Stromal cell of bone marrow (primary cell): ENCODE data around the gene ALX4.

ENCODE experiments used
- DNase-seq: peaks from one replicate; pipeline ENCODE4 v3.0.0-alpha.2; 2012; ENCODE audit warnings: low read depth

Gene ALX4

GRCh38 chr11:44335052-44335760 is 25.3 kb upstream of the ALX4 start:
- DNase-seq: no peak

- no peak for DNase-seq
These were observed 24.5 kb upstream of the ALX4 start for GRCh38 chr11:44334356-44335004.

GRCh38 chr11:44333271-44334218 is 23.6 kb upstream of the ALX4 start:
- no peak for DNase-seq

GRCh38 chr11:44332665-44333064 is 22.7 kb upstream of the ALX4 start:
- no peak for DNase-seq

- no peak for DNase-seq
These were observed 19.7 kb upstream of the ALX4 start for GRCh38 chr11:44329472-44330230.

GRCh38 chr11:44328138-44328660 is 18.3 kb upstream of the ALX4 start:
- DNase-seq: no peak

GRCh38 chr11:44327730-44328129 is 17.8 kb upstream of the ALX4 start:
- no peak for DNase-seq

- DNase-seq: no peak
These were observed 16.9 kb upstream of the ALX4 start for GRCh38 chr11:44326615-44327475.

GRCh38 chr11:44325698-44326097 is 15.8 kb upstream of the ALX4 start:
- no peak for DNase-seq

GRCh38 chr11:44324749-44325525 is 15.0 kb upstream of the ALX4 start:
- no peak for DNase-seq

GRCh38 chr11:44324222-44324621 is 14.3 kb upstream of the ALX4 start:
- DNase-seq: no peak

- DNase-seq: no peak
These were observed 12.3 kb upstream of the ALX4 start for GRCh38 chr11:44322243-44322642.

GRCh38 chr11:44321059-44321458 is 11.1 kb upstream of the ALX4 start:
- DNase-seq: no peak

GRCh38 chr11:44320289-44320973 is 10.5 kb upstream of the ALX4 start:
- no peak for DNase-seq

- no peak for DNase-seq
These were observed 9.8 kb upstream of the ALX4 start for GRCh38 chr11:44319552-44320288.

- no peak for DNase-seq
These were observed 9.2 kb upstream of the ALX4 start for GRCh38 chr11:44319170-44319551.

- DNase-seq: no peak
These were observed 8.4 kb upstream of the ALX4 start for GRCh38 chr11:44318369-44318768.

- DNase-seq: no peak
These were observed 6.8 kb upstream of the ALX4 start for GRCh38 chr11:44316659-44317240.
